K562 (cell line): Measurements from ENCODE around the gene PDGFRA. TPM values are rescaled to one million over a fixed set of nuclear protein-coding genes. Genes with fewer than 3 reads are reported as not detected.

Experiments
- ATAC-seq: fragments of 200-7000 bp; cut with Tn5 transposase; 3 replicates; pipeline ENCODE4 v1.9.1; 2020; ENCODE audit warnings: moderate library complexity
- BruUV-seq: library from RNA; stranded (reverse); fragments of 400-500 nt; replicated peaks from 2 replicates; lab custom pipeline; 2021; lab: Mats Ljungman, UMichigan
- CTCF ChIA-PET: fragments of 300-600 bp; formaldehyde crosslinking; extraction: SDS; loops from one replicate; lab custom pipeline; 2021; ENCODE audit warnings: low intra/inter-chr PET ratio; lab: Yijun Ruan, JAX
- POLR2A ChIA-PET: fragments of 300-600, 350-650 bp; sonication (Branson Sonifier 250); formaldehyde crosslinking; extraction: SDS; loops from one replicate; lab custom pipeline; 2021; ENCODE audit warnings: antibody characterized with exemption, inconsistent platforms; lab: Yijun Ruan, JAX
- DNase-seq, 4 experiments: peaks; one replicate each; pipeline versions ENCODE4 v3.0.0 to v3.0.0-alpha.2; 2011 to 2018; ENCODE audit warnings: low spot score in 3 of 4, mixed read lengths in 3 of 4; ENCODE audit errors: extremely low read depth in 1 of 4
- FAIRE-seq: peaks from 2 replicates; lab custom pipeline; 2011; peaks lifted over from hg19 to GRCh38; lab: Jason Lieb, UNC
- H2AFZ ChIP-seq: 2 replicates; pipeline ENCODE4 v1.6.0; 2011; ENCODE audit warnings: low read depth, low read length, control low read depth, inconsistent platforms
- H3K27ac ChIP-seq: fragments of 200-600 bp; 3 replicates; pipeline ENCODE4 v1.8.0; 2011; ENCODE audit warnings: low read depth, mild to moderate bottlenecking, control low read depth, inconsistent platforms, low read length, moderate library complexity, mixed read lengths; ENCODE audit errors: extremely low read depth
- H3K27me3 ChIP-seq, 2 experiments: fragments of 300-600 bp in 1 of 2; 2 replicates in 1 of 2; 3 replicates in 1 of 2; pipeline versions ENCODE4 v1.6.0 to v1.8.0; 2011; ENCODE audit warnings: inconsistent platforms in 2 of 2, low read length in 2 of 2, mild to moderate bottlenecking in 1 of 2, mixed read lengths in 1 of 2, moderate library complexity in 1 of 2; ENCODE audit not compliant: control insufficient read depth in 2 of 2, insufficient read depth in 2 of 2
- H3K36me3 ChIP-seq: fragments of 300-600 bp; 3 replicates; pipeline ENCODE4 v1.8.0; 2011; ENCODE audit warnings: mild to moderate bottlenecking, low read length, inconsistent platforms; ENCODE audit not compliant: control insufficient read depth, insufficient read depth
- H3K4me1 ChIP-seq, 2 experiments: fragments of 200-600 bp in 1 of 2; replicated peaks in 1 of 2; 2 replicates in 1 of 2; 3 replicates in 1 of 2; pipeline versions ENCODE4 v1.5.1 to v1.8.0; 2011; ENCODE audit warnings: inconsistent platforms in 2 of 2, low read length in 2 of 2, mild to moderate bottlenecking in 1 of 2, mixed read lengths in 1 of 2, moderate library complexity in 1 of 2; ENCODE audit not compliant: control insufficient read depth in 2 of 2, insufficient read depth in 2 of 2
- H3K4me2 ChIP-seq: 2 replicates; pipeline ENCODE4 v1.6.1; 2011; ENCODE audit warnings: low read length, control low read depth, inconsistent platforms, mixed read lengths; ENCODE audit not compliant: insufficient read depth
- H3K4me3 ChIP-seq: fragments of 200-600 bp; sonication (generic), shearing (Covaris generic); 2 replicates; pipeline ENCODE4 v1.5.1; 2016; ENCODE audit warnings: control low read depth, inconsistent platforms
- H3K79me2 ChIP-seq: fragments of 200-600 bp; 3 replicates; pipeline ENCODE4 v1.8.0; 2011; ENCODE audit warnings: low read length, inconsistent platforms; ENCODE audit not compliant: control insufficient read depth, insufficient read depth
- H3K9ac ChIP-seq, 2 experiments: 2 replicates each; pipeline versions ENCODE4 v1.6.0 to v1.6.1; 2011; ENCODE audit warnings: low read depth in 2 of 2, low read length in 2 of 2, control low read depth in 1 of 2, inconsistent platforms in 1 of 2, mild to moderate bottlenecking in 1 of 2, mixed read lengths in 1 of 2; ENCODE audit not compliant: insufficient read depth in 1 of 2
- H3K9me1 ChIP-seq: one replicate; pipeline ENCODE4 v1.6.0; 2011; ENCODE audit warnings: inconsistent platforms, mild to moderate bottlenecking, low read length, moderate library complexity; ENCODE audit not compliant: control insufficient read depth, insufficient read depth
- H3K9me3 ChIP-seq: replicated peaks from 2 replicates; pipeline ENCODE4 v1.5.1; 2011; ENCODE audit warnings: low read depth, low read length, inconsistent platforms; ENCODE audit not compliant: control insufficient read depth, insufficient read depth
- H4K20me1 ChIP-seq: replicated peaks from 2 replicates; pipeline ENCODE4 v1.6.1; 2011; ENCODE audit warnings: low read length, inconsistent platforms, mixed read lengths; ENCODE audit not compliant: control insufficient read depth, insufficient read depth
- CAMTA2 ChIP-seq: fragments of 250-450 bp; sonication (Bioruptor Pico); conservative IDR thresholded peaks from 2 replicates; pipeline ENCODE4 v1.5.1; 2022
- CREB5 ChIP-seq: fragments of 250-450 bp; sonication (Bioruptor Pico); IDR thresholded peaks from 2 replicates; pipeline ENCODE4 v1.5.0; 2020; ENCODE audit warnings: mild to moderate bottlenecking
- CREM ChIP-seq: IDR thresholded peaks from 2 replicates; pipeline ENCODE4 v1.6.1; 2014; ENCODE audit warnings: antibody characterized with exemption, low read depth
- IFI16 ChIP-seq: fragments of 250-450 bp; sonication (Bioruptor Pico); IDR thresholded peaks from 2 replicates; pipeline ENCODE4 v2.1.2; 2022; ENCODE audit warnings: mild to moderate bottlenecking, inconsistent platforms
- PHF20 ChIP-seq: fragments of 450-650 bp; IDR thresholded peaks from 2 replicates; pipeline ENCODE4 v1.6.1; 2018; ENCODE audit not compliant: partially characterized antibody
- ZNF277 ChIP-seq: fragments of 250-450 bp; sonication (Bioruptor Pico); IDR thresholded peaks from 2 replicates; pipeline ENCODE4 v1.8.0; 2022; ENCODE audit warnings: inconsistent platforms, mild to moderate bottlenecking, moderate library complexity, borderline replicate concordance
- ZNF780A ChIP-seq: fragments of 250-450 bp; sonication (Bioruptor Pico); IDR thresholded peaks from 2 replicates; pipeline ENCODE4 v1.5.0; 2021; ENCODE audit warnings: mild to moderate bottlenecking
- WGBS: fragments of 100-300 bp; shearing (Covaris generic); methylation state at CpG from one replicate; pipeline ENCODE4 v1.1.6; 2016; ENCODE audit warnings: low coverage, mixed read lengths; ENCODE audit not compliant: insufficient coverage; ENCODE audit errors: missing lambda C conversion rate; 5-methylcytosine and 5-hydroxymethylcytosine counted together
- in situ Hi-C: fragments of 300-500 bp; cut with MboI; formaldehyde crosslinking; loops from 4 replicates; pipeline ENCODE4 v1.15.0; 2018; ENCODE audit warnings: inconsistent platforms, mixed read lengths
- intact Hi-C: fragments of 100-400 bp; cut with micrococcal nuclease; formaldehyde crosslinking; loops from 2 replicates; pipeline ENCODE4 v1.14.2; 2022
- polyA plus RNA-seq, 8 experiments: library from polyadenylated mRNA; depleted of rRNA in 4 of 8; stranded (reverse) in 5 of 8; unstranded in 3 of 8; fragments of >200 nt; fragmentation: Nextera tagmentation in 2 of 8; fragmentation: Illumina TruSeq in 1 of 8; extraction: Ambion mirVana in 2 of 8; extraction: Trizol in 1 of 8; gene quantifications; 2 replicates each; pipeline versions ENCODE4 v1.2.1 to v1.2.3, GENCODE V29; 2011 to 2014; ENCODE audit warnings: inconsistent platforms in 1 of 8, missing spikeins in 1 of 8
- total RNA-seq, 7 experiments: library from RNA; depleted of rRNA in 6 of 7; stranded (reverse); fragments of >200 nt in 6 of 7; fragmentation: Illumina TruSeq in 2 of 7; extraction: Trizol in 2 of 7; gene quantifications; 2 replicates each; pipeline versions ENCODE4 v1.2.1 to v1.2.3, GENCODE V29; 2011 to 2021; ENCODE audit warnings: low replicate concordance in 1 of 7

PDGFRA gene
- total and polyA plus RNA-seq, 9 of the 15 experiments (the other 6 are each of a cell fraction or from before 2014, with no cell fraction given) = 0.40 TPM; not detected in 8

GRCh38 chr4:54278216-54278615 is 49.1 kb downstream of the PDGFRA start:
- Histone ChIP-seq H3K27me3 (peaks cover 0 to 12% of the 10 kb centered on the region in 2 experiments; a peak in 2 of 5 replicates), H3K79me2 (no peaks in the 10 kb centered on the region), H3K36me3 (no peaks in the 10 kb centered on the region), H3K9ac (no peak overlapping the region), H2AFZ (no peak overlapping the region), H3K27ac (no peak overlapping the region), H3K9me3 (no peaks in the 10 kb centered on the region), H3K4me3 (no peak overlapping the region), H3K4me2 (no peak overlapping the region), H4K20me1 (no peaks in the 10 kb centered on the region; the same call in 1 of the 2 replicates), H3K4me1 (no peaks in the 10 kb centered on the region), H3K9me1 (no peaks in the 10 kb centered on the region)
- intact Hi-C loops (no loop called here), in situ Hi-C loops (no loop called here)
- FAIRE-seq (no peak), ATAC-seq (no peak), DNase-seq (no peak)
- TF ChIP-seq CREM = no peak
- TF ChIP-seq PHF20 = no peak
- TF ChIP-seq CAMTA2 (CRISPR knock-in tag) = no peak
- no peak for TF ChIP-seq IFI16 (CRISPR knock-in tag)
- TF ChIP-seq ZNF780A (CRISPR knock-in tag) = no peak
- TF ChIP-seq CREB5 (CRISPR knock-in tag) = no peak
- TF ChIP-seq ZNF277 (CRISPR knock-in tag) = no peak
- CTCF ChIA-PET = no interaction called here
- BruUV-seq = no TSS peak
- WGBS = 0% methylated on average over 2 of the region's 2 CpGs
- POLR2A ChIA-PET = interaction anchor here (0.6 kb wide), 1 partner anchor 646 kb away, joined by 3 read pairs; no protein-coding TSS in a partner anchor
